Adrenal gland (tissue), 12 donors: Measurements from ENCODE around the gene LAMP1. TPM values are rescaled to one million over a fixed set of nuclear protein-coding genes. Genes with fewer than 3 reads are reported as not detected.
"Not testable (repeated sequence)": the region's sequence is repeated elsewhere in the genome, so short reads cannot be mapped to it uniquely, and the experiment has no call there.

ENCODE experiments used
- DNase-seq, 7 donors: peaks; one replicate each; pipeline ENCODE4 v3.0.0-alpha.2; 2019 to 2020
- H3K27ac ChIP-seq, 5 donors: fragments of 200-600 bp; sonication (generic) in 4 of 5; 1 replicate in 3 of 5; 2 replicates in 2 of 5; pipeline versions ENCODE4 v1.5.1 to v1.8.0; 2016 to 2020; ENCODE audit warnings: mild to moderate bottlenecking in 1 of 5
- H3K27me3 ChIP-seq: fragments of 200-600 bp; 2 replicates; pipeline ENCODE4 v1.8.0; 2021
- H3K36me3 ChIP-seq, 2 donors: fragments of 200-600 bp; replicated peaks in 1 of 2; 1 replicate in 1 of 2; 2 replicates in 1 of 2; pipeline versions ENCODE4 v1.5.1 to v1.8.0; 2018 to 2022
- H3K4me1 ChIP-seq, 2 donors: fragments of 200-600 bp; replicated peaks in 1 of 2; 1 replicate in 1 of 2; 2 replicates in 1 of 2; pipeline versions ENCODE4 v1.5.1 to v1.8.0; 2018 to 2021
- H3K4me3 ChIP-seq, 4 donors: fragments of 200-600 bp; sonication (generic) in 3 of 4; one replicate each; pipeline ENCODE4 v1.5.1; 2016 to 2018
- H3K9me3 ChIP-seq, 3 donors: fragments of 200-600 bp; sonication (generic) in 1 of 3; replicated peaks in 1 of 3; 1 replicate in 2 of 3; 2 replicates in 1 of 3; pipeline versions ENCODE4 v1.5.1 to v1.8.0; 2016 to 2021
- CTCF ChIP-seq, 6 experiments: fragments of 450-650 bp in 4 of 6; fragments of 200-600 bp in 2 of 6; sonication (generic) in 1 of 6; IDR thresholded peaks; 1 replicate in 5 of 6; 2 replicates in 1 of 6; pipeline versions ENCODE4 v1.5.1 to v1.8.0; 2016 to 2021; ENCODE audit warnings: antibody characterized with exemption in 6 of 6, mild to moderate bottlenecking in 2 of 6, moderate library complexity in 1 of 6
- POLR2A ChIP-seq, 2 donors: fragments of 450-650 bp; IDR thresholded peaks; one replicate each; pipeline ENCODE4 v1.6.1; 2017; ENCODE audit warnings: antibody characterized with exemption in 2 of 2, mild to moderate bottlenecking in 2 of 2, moderate library complexity in 1 of 2
- WGBS, 4 donors: extraction: QIAGEN DNeasy Blood & Tissue Kit in 2 of 4; methylation state at CpG; one replicate each; pipeline versions ENCODE4 v1.1.5 to v1.1.7; 2013 to 2017; 5-methylcytosine and 5-hydroxymethylcytosine counted together
- intact Hi-C, 2 donors: fragments of 100-400 bp; cut with DNase I; formaldehyde crosslinking; loops; one replicate each; pipeline versions ENCODE4 v1.14.1 to v1.15.0; 2022 to 2023
- microRNA-seq, 3 donors: library from miRNA; unstranded; fragments of <30 nt; microRNA quantifications; one replicate each; pipeline ENCODE4, GENCODE V29; 2017 to 2020
- polyA plus RNA-seq, 3 donors: library from polyadenylated mRNA; stranded (reverse); fragments of 200-250 nt in 2 of 3; fragments of 350-450 nt in 1 of 3; fragmentation: Illumina TruSeq in 1 of 3; extraction: RNeasy Lipid Tissue Mini Kit (QIAGEN cat#74804) in 1 of 3; gene quantifications; one replicate each; pipeline ENCODE4 v1.2.3, GENCODE V29; 2013 to 2014
- small RNA-seq, 2 donors: library from RNA; depleted of rRNA; stranded (forward); fragments of <200 nt; gene quantifications; one replicate each; pipeline ENCODE3, GENCODE V24; 2016
- total RNA-seq, 9 donors: library from RNA; depleted of rRNA in 4 of 9; stranded (reverse); fragments of >200 nt in 4 of 9; fragments of 120-200 nt in 1 of 9; fragmentation: NEBNext Ultra II Directional in 1 of 9; extraction: Animal tissue kit (Norgen Biotek cat#: 25700) in 1 of 9; gene quantifications; one replicate each; pipeline versions ENCODE4 v1.1.0 to v1.2.4, GENCODE V29; 2013 to 2023
- donor health status: healthy with polysubstance abuse.
- donor health status: Bipolar disorder and iron deficiency.
- donor health status: DM: yes; HTN: yes; CAD: no.
- donor health status: DM: no; HTN: no; CAD: no.
- donor health status: DM: no; HTN: no; CAD: no.
- donor health status: DM: yes; HTN: yes; CAD: no.

Gene LAMP1
- total and polyA plus RNA-seq, 12 donors: 40.6 to 267 (median 172) TPM

- no peaks in the 10 kb centered on the region for H3K27me3 ChIP-seq
- intact Hi-C loops: no loop called here
- no peak for DNase-seq
Observed at GRCh38 chr13:113371061-113371460, 74.0 kb downstream of the LAMP1 start.

GRCh38 chr13:113371701-113372100 is 74.7 kb downstream of the LAMP1 start:
- H3K27ac ChIP-seq, H3K9me3 ChIP-seq, H3K4me1 ChIP-seq, H3K4me3 ChIP-seq, H3K36me3 ChIP-seq, DNase-seq, H3K27me3 ChIP-seq, intact Hi-C loops: not testable (repeated sequence)
- 87 to 96% (median 90%) methylated on average over 3 of the region's 3 CpGs for WGBS, 4 donors

More at GRCh38 chr13:113371061-113371460, 74.0 kb downstream of the LAMP1 start:
- WGBS, 4 donors: 79 to 88% (median 83%) methylated on average over 9 to 13 of the region's 13 CpGs
- H3K36me3 ChIP-seq: no peaks in the 10 kb centered on the region
- no peak for TF ChIP-seq CTCF (IDR thresholded peaks at IDR 0.05)
- TF ChIP-seq POLR2A (IDR thresholded peaks at IDR 0.05): no peak
- H3K9me3 ChIP-seq: no peaks in the 10 kb centered on the region
- no peak overlapping the region for H3K4me3 ChIP-seq
- no peaks in the 10 kb centered on the region for H3K4me1 ChIP-seq
- no peak overlapping the region for H3K27ac ChIP-seq

Small RNAs within 50 kb of the gene (microRNA-seq; reads per million reads assigned to microRNA genes)
- 0 reads per million in 3 donors for gene MIR8075

Small RNAs within 50 kb of the gene (small RNA-seq; reads per million reads assigned to genes)
- gene MIR8075: 0 reads per million in 2 donors

Other genes with a start within 250 kb of the LAMP1 start
- under 1 TPM in 2 of 9 donors, not detected in 7; 0.06 to 0.61 TPM for gene F7, start 191.4 kb upstream of the LAMP1 start, total RNA-seq
- gene F7, start 191.4 kb upstream of the LAMP1 start, polyA plus RNA-seq: under 1 TPM; 0.05 to 0.10 (median 0.08) TPM
- gene F10, start 174.4 kb upstream of the LAMP1 start, total RNA-seq: 10 to 100 TPM in 6 of 9 donors, 1 to 10 TPM in 3; 4.4 to 54.4 (median 12.0) TPM
- gene F10, start 174.4 kb upstream of the LAMP1 start, polyA plus RNA-seq: 10 to 100 TPM in 2 of 3 donors, 1 to 10 TPM in 1; 6.1 to 81.8 (median 48.3) TPM
- under 1 TPM in 1 of 9 donors, not detected in 8; 0.17 TPM for gene PROZ, start 138.6 kb upstream of the LAMP1 start, total RNA-seq
- gene PROZ, start 138.6 kb upstream of the LAMP1 start, polyA plus RNA-seq: not detected
- 10 to 100 TPM; 26.4 to 87.2 (median 43.9) TPM for gene PCID2, start 88.6 kb upstream of the LAMP1 start, total RNA-seq
- 10 to 100 TPM; 44.8 to 49.6 (median 47.2) TPM for gene PCID2, start 88.6 kb upstream of the LAMP1 start, polyA plus RNA-seq
- 10 to 100 TPM; 53.5 to 90.4 (median 61.6) TPM for gene CUL4A, start 87.6 kb upstream of the LAMP1 start, total RNA-seq
- gene CUL4A, start 87.6 kb upstream of the LAMP1 start, polyA plus RNA-seq: 10 to 100 TPM; 27.6 to 62.8 (median 40.3) TPM
- gene GRTP1, start 66.9 kb downstream of the LAMP1 start, total RNA-seq: 10 to 100 TPM in 7 of 9 donors, 1 to 10 TPM in 2; 1.8 to 28.0 (median 15.0) TPM
- 1 to 10 TPM; 6.8 to 7.9 (median 7.0) TPM for gene GRTP1, start 66.9 kb downstream of the LAMP1 start, polyA plus RNA-seq
- gene ADPRHL1, start 156.2 kb downstream of the LAMP1 start, total RNA-seq: 10 to 100 TPM in 2 of 9 donors, 1 to 10 TPM in 7; 2.7 to 14.2 (median 4.4) TPM
- gene ADPRHL1, start 156.2 kb downstream of the LAMP1 start, polyA plus RNA-seq: 1 to 10 TPM; 2.0 to 4.2 (median 3.3) TPM
- gene DCUN1D2, start 193.5 kb downstream of the LAMP1 start, total RNA-seq: 10 to 100 TPM in 8 of 9 donors, 1 to 10 TPM in 1; 8.1 to 23.5 (median 18.0) TPM
- 10 to 100 TPM in 2 of 3 donors, 1 to 10 TPM in 1; 9.4 to 28.0 (median 21.7) TPM for gene DCUN1D2, start 193.5 kb downstream of the LAMP1 start, polyA plus RNA-seq